Fibroblast of mammary gland (primary cell): ENCODE results near the gene FAM229B.
"Not testable (repeated sequence)": the region's sequence is repeated elsewhere in the genome, so short reads cannot be mapped to it uniquely, and the experiment has no call there.

ENCODE experiments used
- DNase-seq: peaks from one replicate; pipeline ENCODE4 v3.0.0-alpha.2; 2010; ENCODE audit warnings: low read depth
- H3K4me3 ChIP-seq: 2 replicates; pipeline ENCODE4 v1.5.1; 2011; ENCODE audit warnings: low read depth, mild to moderate bottlenecking, low read length, moderate library complexity; ENCODE audit not compliant: control insufficient read depth
- CTCF ChIP-seq: conservative IDR thresholded peaks from 2 replicates; pipeline ENCODE4 v1.5.1; 2011; ENCODE audit warnings: low read depth, low read length, inconsistent platforms; ENCODE audit not compliant: control insufficient read depth, insufficient read depth

FAM229B gene

GRCh38 chr6:112087916-112088315 lies 525 bp downstream of the FAM229B start:
- DNase-seq: peak; percentile 11
- H3K4me3 ChIP-seq: peak overlapping the region; percentile 86
- no peak for TF ChIP-seq CTCF

- no peak for TF ChIP-seq CTCF
- H3K4me3 ChIP-seq: no peak overlapping the region
- no peak for DNase-seq
These were observed 9.5 kb downstream of the FAM229B start for GRCh38 chr6:112096901-112097300.

- DNase-seq: no peak
- no peak overlapping the region for H3K4me3 ChIP-seq
- TF ChIP-seq CTCF: no peak
These were observed 13.2 kb downstream of the FAM229B start for GRCh38 chr6:112100561-112100960.

- DNase-seq, H3K4me3 ChIP-seq: not testable (repeated sequence)
These were observed 18.6 kb downstream of the FAM229B start for GRCh38 chr6:112106026-112106425.

GRCh38 chr6:112106562-112106961 lies 19.2 kb downstream of the FAM229B start:
- TF ChIP-seq CTCF: no peak
- DNase-seq: no peak
- no peak overlapping the region for H3K4me3 ChIP-seq

GRCh38 chr6:112109262-112109661 lies 21.9 kb downstream of the FAM229B start:
- TF ChIP-seq CTCF: no peak
- no peak for DNase-seq
- no peak overlapping the region for H3K4me3 ChIP-seq

- TF ChIP-seq CTCF: no peak
- DNase-seq: no peak
These were observed 26.0 kb downstream of the FAM229B start for GRCh38 chr6:112113431-112113830.

More at GRCh38 chr6:112113431-112113830, 26.0 kb downstream of the FAM229B start:
- H3K4me3 ChIP-seq: no peak overlapping the region
